Astrocyte (in vitro differentiated cells and primary cell): Measurements from ENCODE around the gene TPH2. TPM values are rescaled to one million over a fixed set of nuclear protein-coding genes. Genes with fewer than 3 reads are reported as not detected.

Experiments used
- DNase-seq: peaks from one replicate; pipeline ENCODE4 v3.0.0-alpha.2; 2010; ENCODE audit warnings: low read depth
- FAIRE-seq: peaks from 2 replicates; lab custom pipeline; 2011; peaks lifted over from hg19 to GRCh38; lab: Jason Lieb, UNC
- H2AFZ ChIP-seq: 2 replicates; pipeline ENCODE4 v1.6.0; 2012; ENCODE audit warnings: low read depth, low read length, inconsistent platforms
- H3K27ac ChIP-seq: 2 replicates; pipeline ENCODE4 v1.5.1; 2011; ENCODE audit warnings: low read depth, low read length, inconsistent platforms
- H3K27me3 ChIP-seq: 2 replicates; pipeline ENCODE4 v1.6.0; 2011; ENCODE audit warnings: low read length, inconsistent platforms; ENCODE audit not compliant: insufficient read depth
- H3K36me3 ChIP-seq: 2 replicates; pipeline ENCODE4 v1.5.1; 2011; ENCODE audit warnings: low read length, inconsistent platforms; ENCODE audit not compliant: insufficient read depth
- H3K4me1 ChIP-seq: 2 replicates; pipeline ENCODE4 v1.5.1; 2011; ENCODE audit warnings: low read length, inconsistent platforms; ENCODE audit not compliant: insufficient read depth
- H3K4me2 ChIP-seq: 2 replicates; pipeline ENCODE4 v1.6.0; 2012; ENCODE audit warnings: low read length, inconsistent platforms
- H3K4me3 ChIP-seq: 2 replicates; pipeline ENCODE4 v1.5.1; 2011; ENCODE audit warnings: low read depth, mild to moderate bottlenecking, low read length, inconsistent platforms; ENCODE audit not compliant: insufficient read depth
- H3K79me2 ChIP-seq: 2 replicates; pipeline ENCODE4 v1.6.0; 2012; ENCODE audit warnings: mild to moderate bottlenecking, low read length, inconsistent platforms; ENCODE audit not compliant: insufficient read depth
- H3K9ac ChIP-seq: 2 replicates; pipeline ENCODE4 v1.6.0; 2012; ENCODE audit warnings: mild to moderate bottlenecking, low read length, inconsistent platforms
- H3K9me3 ChIP-seq: 2 replicates; pipeline ENCODE4 v1.5.1; 2012; ENCODE audit warnings: low read depth, mild to moderate bottlenecking, low read length, inconsistent platforms; ENCODE audit not compliant: insufficient read depth
- H4K20me1 ChIP-seq: 2 replicates; pipeline ENCODE4 v1.6.0; 2012; ENCODE audit warnings: low read length, inconsistent platforms; ENCODE audit not compliant: insufficient read depth
- H3K27ac Mint-ChIP-seq: one replicate; pipeline ENCODE4 v1.8.0; 2021; ENCODE audit warnings: mild to moderate bottlenecking, mixed read lengths; ENCODE audit not compliant: unreplicated experiment
- H3K27me3 Mint-ChIP-seq: one replicate; pipeline ENCODE4 v1.8.0; 2021; ENCODE audit warnings: low read depth, mixed read lengths; ENCODE audit not compliant: unreplicated experiment
- H3K36me3 Mint-ChIP-seq: one replicate; pipeline ENCODE4 v1.8.0; 2021; ENCODE audit warnings: low read depth, mixed read lengths; ENCODE audit not compliant: unreplicated experiment
- H3K4me1 Mint-ChIP-seq: one replicate; pipeline ENCODE4 v1.8.0; 2021; ENCODE audit warnings: low read depth, mixed read lengths; ENCODE audit not compliant: unreplicated experiment
- H3K4me3 Mint-ChIP-seq: one replicate; pipeline ENCODE4 v1.8.0; 2021; ENCODE audit warnings: mild to moderate bottlenecking, moderate library complexity, mixed read lengths; ENCODE audit not compliant: unreplicated experiment
- H3K9me3 Mint-ChIP-seq: one replicate; pipeline ENCODE4 v1.8.0; 2021; ENCODE audit warnings: mild to moderate bottlenecking, mixed read lengths; ENCODE audit not compliant: unreplicated experiment
- CTCF ChIP-seq: IDR thresholded peaks from 2 replicates; pipeline ENCODE4 v1.5.1; 2011; ENCODE audit warnings: low read depth, mild to moderate bottlenecking, inconsistent platforms, low read length, moderate library complexity; ENCODE audit not compliant: insufficient read depth
- EZH2 ChIP-seq: IDR thresholded peaks from 2 replicates; pipeline ENCODE4 v1.6.1; 2012; ENCODE audit warnings: mild to moderate bottlenecking, low read length, inconsistent platforms; ENCODE audit not compliant: insufficient read depth
- total RNA-seq: library from RNA; stranded (reverse); gene quantifications from 2 replicates; pipeline ENCODE4 v1.2.1, GENCODE V29; 2021

The TPH2 gene
- total RNA-seq, 1 donor from 2014 or later, result 0.30 TPM

GRCh38 chr12:71942259-71942658 lies 3.6 kb downstream of the TPH2 start:
- DNase-seq (no peak), FAIRE-seq (no peak)
- no peak overlapping the region for H3K27ac ChIP-seq
- H3K9ac ChIP-seq, result no peak overlapping the region
- H3K9me3 ChIP-seq, result no peaks in the 10 kb centered on the region
- no peak overlapping the region for H3K4me3 ChIP-seq
- H3K79me2 ChIP-seq, result no peaks in the 10 kb centered on the region
- H3K27me3 Mint-ChIP-seq, result no peaks in the 10 kb centered on the region
- no peaks in the 10 kb centered on the region for H3K4me1 ChIP-seq
- H3K27me3 ChIP-seq, result peaks cover 4% of the 10 kb centered on the region
- H3K4me2 ChIP-seq, result no peak overlapping the region
- no peak overlapping the region for H3K4me3 Mint-ChIP-seq
- H2AFZ ChIP-seq, result no peak overlapping the region
- H3K36me3 Mint-ChIP-seq, result no peaks in the 10 kb centered on the region
- H3K9me3 Mint-ChIP-seq, result no peaks in the 10 kb centered on the region
- H4K20me1 ChIP-seq, result no peaks in the 10 kb centered on the region
- no peak for TF ChIP-seq EZH2
- no peak for TF ChIP-seq CTCF
- H3K4me1 Mint-ChIP-seq, result no peaks in the 10 kb centered on the region
- no peaks in the 10 kb centered on the region for H3K36me3 ChIP-seq
- no peak overlapping the region for H3K27ac Mint-ChIP-seq

GRCh38 chr12:71942703-71943102 lies 4.1 kb downstream of the TPH2 start:
- TF ChIP-seq EZH2 (no peak), CTCF (no peak)
- H3K36me3 ChIP-seq, result no peaks in the 10 kb centered on the region
- Mint-ChIP-seq H3K9me3 (no peaks in the 10 kb centered on the region), H3K27me3 (no peaks in the 10 kb centered on the region), H3K27ac (no peak overlapping the region), H3K4me1 (no peaks in the 10 kb centered on the region), H3K4me3 (no peak overlapping the region), H3K36me3 (no peaks in the 10 kb centered on the region)
- H3K27ac ChIP-seq, result no peak overlapping the region
- no peak overlapping the region for H2AFZ ChIP-seq
- H3K4me2 ChIP-seq, result no peak overlapping the region
- DNase-seq, result no peak
- H4K20me1 ChIP-seq, result no peaks in the 10 kb centered on the region
- H3K27me3 ChIP-seq, result peaks cover 4% of the 10 kb centered on the region
- no peaks in the 10 kb centered on the region for H3K4me1 ChIP-seq
- no peak overlapping the region for H3K9ac ChIP-seq
- no peaks in the 10 kb centered on the region for H3K79me2 ChIP-seq
- H3K4me3 ChIP-seq, result no peak overlapping the region
- FAIRE-seq, result no peak
- no peaks in the 10 kb centered on the region for H3K9me3 ChIP-seq

GRCh38 chr12:71945121-71945520 lies 6.5 kb downstream of the TPH2 start:
- H2AFZ ChIP-seq, result no peak overlapping the region
- H3K9ac ChIP-seq, result no peak overlapping the region
- H3K4me1 Mint-ChIP-seq, result no peaks in the 10 kb centered on the region
- H3K27me3 Mint-ChIP-seq, result peaks cover 2% of the 10 kb centered on the region
- H3K4me3 ChIP-seq, result no peak overlapping the region
- no peaks in the 10 kb centered on the region for H3K79me2 ChIP-seq
- H3K9me3 ChIP-seq, result no peaks in the 10 kb centered on the region
- H3K27me3 ChIP-seq, result peaks cover 4% of the 10 kb centered on the region
- DNase-seq (no peak), FAIRE-seq (no peak)
- no peaks in the 10 kb centered on the region for H3K4me1 ChIP-seq
- H3K27ac ChIP-seq, result no peak overlapping the region
- no peak overlapping the region for H3K4me3 Mint-ChIP-seq
- H3K36me3 Mint-ChIP-seq, result no peaks in the 10 kb centered on the region
- no peaks in the 10 kb centered on the region for H3K36me3 ChIP-seq
- no peak overlapping the region for H3K27ac Mint-ChIP-seq
- H3K9me3 Mint-ChIP-seq, result no peaks in the 10 kb centered on the region
- no peaks in the 10 kb centered on the region for H4K20me1 ChIP-seq
- no peak overlapping the region for H3K4me2 ChIP-seq
- TF ChIP-seq CTCF, result no peak
